ENCODE data around the gene ALG2. TPM values are rescaled to one million over a fixed set of nuclear protein-coding genes. Genes with fewer than 3 reads are reported as not detected.

Gene ALG2
- total and polyA plus RNA-seq, 2 of the 13 experiments (the other 11 are each of a cell fraction or from before 2014, with no cell fraction given), result 46.2 to 49.0 TPM

- TF ChIP-seq HMGXB3 (CRISPR knock-in tag; IDR thresholded peaks at IDR 0.05; ENCODE audit: borderline replicate concordance) (no peak), ZFP1 (CRISPR knock-in tag; IDR thresholded peaks at IDR 0.05) (no peak), RARA (CRISPR knock-in tag; IDR thresholded peaks at IDR 0.05) (no peak), ZNF724P (CRISPR knock-in tag; IDR thresholded peaks at IDR 0.05; ENCODE audit: borderline replicate concordance) (no peak), ZNF543 (CRISPR knock-in tag; IDR thresholded peaks at IDR 0.05) (no peak), U2AF2 (IDR thresholded peaks at IDR 0.05; ENCODE audit: low read depth, low read length) (no peak), PLRG1 (conservative IDR thresholded peaks at IDR 0.05) (no peak), FLYWCH1 (CRISPR knock-in tag; IDR thresholded peaks at IDR 0.05) (no peak), NR2F6 (IDR thresholded peaks at IDR 0.05) (no peak), NR2F6 (CRISPR knock-in tag; IDR thresholded peaks at IDR 0.05) (no peak), ARNT (IDR thresholded peaks at IDR 0.05) (no peak), RNF2 (conservative IDR thresholded peaks at IDR 0.05; ENCODE audit: low read depth) (no peak)
These were observed 8.5 kb downstream of the ALG2 start (continued) for GRCh38 chr9:99213197-99213596.

- intact Hi-C loops (cut with micrococcal nuclease; ENCODE audit: unreplicated experiment), result no loop called here
- no peaks in the 10 kb centered on the region for H3K4me1 ChIP-seq (ENCODE audit: insufficient read depth, low read length)
- no peak overlapping the region for H3K27ac ChIP-seq (ENCODE audit: extremely low read length, insufficient read depth, low read length)
- ATAC-seq (peak; percentile 91), DNase-seq (ENCODE audit: low spot score) (peak; percentile 16), FAIRE-seq (no peak)
- no peaks in the 10 kb centered on the region for H3K27me3 ChIP-seq (ENCODE audit: control insufficient read depth in 1 of 2, insufficient read depth in 2 of 2, low read length in 2 of 2)
- ChIA-PET CTCF (ENCODE audit: low intra/inter-chr PET ratio, low total read pairs) (no interaction called here), POLR2A (interaction anchor here (2.3 kb wide), 1 partner anchor 10 kb away, joined by 7 read pairs; the partner anchor contains the start of genes ALG2 and SEC61B)
- no peak overlapping the region for H3K4me3 ChIP-seq (replicated peaks in 1 of 3; ENCODE audit: insufficient read depth in 1 of 3, low read depth in 2 of 3, low read length in 3 of 3)
- H3K4me2 ChIP-seq (ENCODE audit: low read depth, low read length), result no peak overlapping the region
- no peak overlapping the region for H2AFZ ChIP-seq (ENCODE audit: low read length)
- in situ Hi-C loops (cut with HindIII; ENCODE audit: extremely low pct_ligation_motif_present, low pct_unique_long_range_greater_than_20kb), result no loop called here
- H3K9me3 ChIP-seq (ENCODE audit: low read length), result no peaks in the 10 kb centered on the region
- peaks cover 0 to 3% of the 10 kb centered on the region in 2 experiments; a peak in 1 of 5 replicates for H3K36me3 ChIP-seq (replicated peaks in 1 of 2; ENCODE audit: control insufficient read depth in 1 of 2, insufficient read depth in 2 of 2, low read length in 2 of 2)
- peak; percentile 43 for TF ChIP-seq AGO2 (optimal IDR thresholded peaks at IDR 0.05; ENCODE audit: low read depth, low read length)
- peak; percentile 28; the same call in 1 of the 2 replicates for TF ChIP-seq RAD21 (CRISPR knock-in tag; IDR thresholded peaks at IDR 0.05)
- TF ChIP-seq NFE2L1 (CRISPR knock-in tag; IDR thresholded peaks at IDR 0.05; ENCODE audit: borderline replicate concordance), result no peak
- BruUV-seq (replicated peaks), result no TSS peak
- no peak overlapping the region for H3K9ac ChIP-seq (ENCODE audit: insufficient read depth, low read depth, low read length)
- WGBS (ENCODE audit: low lambda C conversion rate), result 75% methylated on average over 1 of the region's 1 CpG
- H3K79me2 ChIP-seq (ENCODE audit: insufficient read depth, low read length), result no peaks in the 10 kb centered on the region
- H4K20me1 ChIP-seq (ENCODE audit: insufficient read depth, low read length), result no peaks in the 10 kb centered on the region; the same call in 1 of the 2 replicates
These were observed 10.0 kb downstream of the ALG2 start for GRCh38 chr9:99211746-99212145.

All from HepG2 (cell line).